ENCODE data around the gene CIPC. TPM values are rescaled to one million over a fixed set of nuclear protein-coding genes. Genes with fewer than 3 reads are reported as not detected.

Gene CIPC
- total RNA-seq, 2 experiments from 2014 or later, result 14.4 to 15.1 TPM

DNA sequence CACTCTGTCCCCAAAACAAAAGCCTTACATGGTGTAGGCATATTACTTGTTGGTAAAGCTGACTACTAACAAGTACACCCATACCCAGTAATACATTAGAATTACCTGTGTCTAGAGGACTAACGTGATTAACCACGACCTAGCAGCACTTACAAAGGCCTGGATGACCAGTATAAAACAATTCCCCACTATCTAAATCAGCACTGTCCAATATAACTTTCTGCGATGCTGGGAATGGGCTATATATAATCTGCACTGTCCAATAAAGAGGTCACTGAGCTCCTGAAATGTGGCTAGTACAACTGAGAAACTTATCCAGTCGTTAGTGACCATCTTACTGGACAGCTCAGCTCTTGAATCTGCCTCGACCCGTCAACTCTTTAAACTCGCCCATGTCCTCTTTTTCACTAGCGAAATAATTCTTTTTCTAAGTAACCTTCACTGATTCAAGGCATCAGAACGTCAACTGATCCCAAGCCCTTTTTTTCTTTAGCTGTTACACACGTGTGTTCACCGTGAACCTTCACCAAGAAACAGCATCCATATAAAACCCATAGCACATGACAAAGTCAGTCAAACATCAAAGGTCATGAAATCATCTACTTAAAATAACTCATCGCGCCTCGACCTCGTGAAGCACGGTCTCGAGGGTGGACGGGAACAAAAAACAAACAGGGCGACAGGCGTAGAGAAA, 905 bp upstream of the CIPC start:
- H3K4me3 Mint-ChIP-seq, result peak overlapping the region; percentile 98

DNA sequence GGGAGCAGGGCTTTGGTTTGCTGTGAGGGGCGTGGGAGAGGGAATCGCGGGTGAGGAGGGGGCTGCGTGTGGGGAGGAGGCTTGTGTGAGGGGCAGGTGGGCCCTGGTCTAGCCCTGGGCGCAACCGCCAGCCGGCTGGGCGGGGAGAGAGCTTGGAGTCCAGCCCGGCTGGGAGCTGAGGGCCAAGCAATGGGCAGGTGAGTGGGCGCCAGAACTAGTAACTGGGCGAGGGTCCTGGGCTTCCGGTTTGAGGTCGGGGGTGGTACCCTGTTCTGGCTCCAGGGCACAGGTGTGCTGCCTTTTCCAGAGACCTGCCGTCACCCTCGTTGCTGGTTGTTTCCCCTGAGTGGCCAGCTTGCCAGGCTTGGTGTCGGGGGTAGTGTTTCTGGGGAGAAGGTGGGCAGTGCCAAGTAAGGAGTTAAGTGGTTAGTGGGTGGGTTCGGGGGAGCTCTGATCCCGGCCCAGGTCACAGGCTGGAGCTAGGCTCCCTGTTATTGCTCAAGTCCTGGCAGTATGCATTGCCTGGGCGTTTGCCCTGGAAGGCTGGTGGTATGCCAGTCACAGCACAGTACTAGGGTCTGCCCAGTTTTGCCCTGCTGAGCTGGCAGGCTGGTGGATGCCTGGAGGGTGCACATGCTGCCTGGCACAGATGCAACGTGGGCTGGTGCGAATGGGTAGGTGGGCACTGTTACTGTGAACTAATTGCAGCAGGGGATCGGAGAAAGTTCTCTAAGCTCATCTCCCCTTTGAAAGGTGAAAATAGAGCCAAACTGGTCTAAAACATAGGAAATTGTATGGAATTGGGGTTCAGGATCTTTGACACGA, 683 bp downstream of the CIPC start:
- ChIA-PET POLR2A (interaction anchor here (0.7 to 1.0 kb wide), 3 partner anchors 14 to 232 kb away, joined by 3 to 5 read pairs (median 4); no protein-coding TSS in a partner anchor), CTCF (interaction anchor here (0.6 to 2.3 kb wide), 7 partner anchors 21 to 230 kb away, joined by 3 to 11 read pairs (median 4); no protein-coding TSS in a partner anchor)
- peak overlapping the region; percentile 98 for H3K4me3 Mint-ChIP-seq
- H3K36me3 Mint-ChIP-seq (ENCODE audit: low read depth), result peaks cover 2% of the 10 kb centered on the region
- peaks cover 48% of the 10 kb centered on the region for H3K4me1 Mint-ChIP-seq
- H3K27me3 Mint-ChIP-seq, result peaks cover under 1% of the 10 kb centered on the region
- H3K9me3 Mint-ChIP-seq, result no peaks in the 10 kb centered on the region
- peak; percentile 34 for DNase-seq
- peak overlapping the region; percentile 95 for H3K27ac Mint-ChIP-seq

More for the DNA sequence above, 905 bp upstream of the CIPC start:
- ChIA-PET POLR2A (no interaction called here), CTCF (interaction anchor here (0.6 to 2.0 kb wide), 6 partner anchors 14 to 224 kb away, joined by 3 to 5 read pairs (median 3); no protein-coding TSS in a partner anchor)
- peaks cover 2% of the 10 kb centered on the region for H3K36me3 Mint-ChIP-seq (ENCODE audit: low read depth)
- H3K9me3 Mint-ChIP-seq, result no peaks in the 10 kb centered on the region
- peak overlapping the region; percentile 95 for H3K27ac Mint-ChIP-seq
- peaks cover 6% of the 10 kb centered on the region for H3K27me3 Mint-ChIP-seq
- no peak for DNase-seq
- peaks cover 48% of the 10 kb centered on the region for H3K4me1 Mint-ChIP-seq

DNA sequence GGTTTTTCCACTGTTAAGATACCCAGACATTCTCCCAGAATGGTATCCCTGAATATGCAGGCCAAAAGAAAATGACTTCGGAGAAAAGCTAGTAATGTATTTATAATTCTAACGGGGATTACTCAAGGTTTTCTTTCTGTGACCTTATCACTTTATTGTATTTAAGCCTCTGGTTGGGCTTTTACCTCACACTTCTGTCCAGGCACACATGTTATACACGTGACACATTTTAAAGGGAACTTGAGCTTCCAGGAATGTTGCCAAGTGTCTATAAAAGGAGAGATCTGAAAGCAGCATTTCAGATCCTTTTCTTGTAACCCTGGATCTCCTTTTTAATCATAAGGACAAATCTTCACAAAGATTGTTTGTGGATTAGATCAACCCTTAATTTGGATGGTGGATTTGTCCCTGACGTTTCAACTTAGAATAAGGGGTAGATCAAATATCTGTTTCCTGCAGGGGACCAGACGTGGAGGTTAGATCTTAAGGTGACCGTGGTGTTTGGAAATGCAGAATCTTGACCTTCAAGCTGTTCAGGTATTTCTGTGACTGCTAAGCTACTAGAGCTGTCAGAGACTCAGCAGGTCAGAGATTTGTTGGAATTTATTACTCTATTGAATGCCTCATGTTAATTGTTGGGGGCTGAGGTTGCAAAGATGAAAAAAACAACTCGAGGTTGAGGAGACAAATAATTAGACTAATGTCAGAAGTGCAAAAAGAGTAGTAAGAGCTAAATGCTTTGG, 1.5 kb downstream of the CIPC start:
- H3K4me1 Mint-ChIP-seq, result peaks cover 48% of the 10 kb centered on the region

DNA sequence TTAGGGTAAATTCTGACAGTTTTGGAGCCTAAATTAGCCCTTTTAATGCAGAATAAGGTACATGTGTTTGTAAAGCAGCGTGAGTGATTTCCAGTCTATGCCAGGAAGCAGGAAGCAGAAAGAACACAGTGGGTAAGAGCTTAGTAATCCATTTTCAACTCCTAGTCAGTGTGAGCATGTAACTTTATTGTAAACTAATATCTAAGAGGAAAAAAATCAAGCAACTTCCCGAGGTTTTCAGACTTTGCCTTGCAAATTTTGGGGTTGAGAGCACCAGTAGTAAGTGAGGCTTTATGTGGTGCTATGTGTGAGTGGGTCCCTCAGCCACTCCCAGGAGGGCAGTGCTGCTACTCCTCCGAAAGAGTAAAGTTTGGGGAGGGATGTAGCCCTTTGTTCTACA, 2.9 kb downstream of the CIPC start:
- peaks cover 2% of the 10 kb centered on the region for H3K36me3 Mint-ChIP-seq (ENCODE audit: low read depth)
- ChIA-PET POLR2A (no interaction called here), CTCF (interaction anchor here (1.0 to 1.3 kb wide), 2 partner anchors 16 to 233 kb away, joined by 3 read pairs; no protein-coding TSS in a partner anchor)
- peaks cover 43% of the 10 kb centered on the region for H3K4me1 Mint-ChIP-seq
- H3K27me3 Mint-ChIP-seq, result no peaks in the 10 kb centered on the region
- H3K4me3 Mint-ChIP-seq, result no peak overlapping the region
- no peak for DNase-seq
- H3K27ac Mint-ChIP-seq, result no peak overlapping the region
- H3K9me3 Mint-ChIP-seq, result no peaks in the 10 kb centered on the region

More for the DNA sequence above, 1.5 kb downstream of the CIPC start:
- peaks cover 2% of the 10 kb centered on the region for H3K36me3 Mint-ChIP-seq (ENCODE audit: low read depth)
- POLR2A ChIA-PET, result interaction anchor here (0.7 kb wide), 1 partner anchor 13 kb away, joined by 4 read pairs; no protein-coding TSS in a partner anchor
- no peak for DNase-seq
- peak overlapping the region; percentile 26 for H3K27ac Mint-ChIP-seq
- no peaks in the 10 kb centered on the region for H3K9me3 Mint-ChIP-seq
- CTCF ChIA-PET, result interaction anchor here (0.6 to 2.3 kb wide), 7 partner anchors 20 to 231 kb away, joined by 3 to 11 read pairs (median 3); no protein-coding TSS in a partner anchor
- H3K27me3 Mint-ChIP-seq, result no peaks in the 10 kb centered on the region
- peak overlapping the region; percentile 98 for H3K4me3 Mint-ChIP-seq

DNA sequence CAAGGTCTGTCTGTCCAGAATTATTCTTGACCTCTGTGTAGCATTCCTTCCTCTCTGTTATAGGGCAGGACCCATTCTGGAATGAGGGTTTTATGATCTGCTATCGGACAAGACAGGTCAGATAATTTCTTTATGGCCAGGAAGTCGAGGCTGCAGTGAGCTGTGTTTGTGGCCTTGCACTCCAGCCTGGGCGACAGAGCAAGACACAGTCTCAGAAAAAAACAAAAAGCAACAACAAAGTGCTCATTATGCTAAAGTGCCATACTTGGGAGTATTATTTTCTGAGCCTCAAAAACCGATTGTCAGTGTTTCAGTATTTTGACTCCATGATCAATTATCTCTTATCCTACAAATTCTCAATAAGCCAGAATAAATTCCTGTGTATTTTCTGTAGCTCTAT, 4.1 kb downstream of the CIPC start:
- Mint-ChIP-seq H3K4me1 (peaks cover 34% of the 10 kb centered on the region), H3K27ac (no peak overlapping the region), H3K36me3 (ENCODE audit: low read depth) (peaks cover 2% of the 10 kb centered on the region), H3K9me3 (no peaks in the 10 kb centered on the region), H3K27me3 (no peaks in the 10 kb centered on the region), H3K4me3 (no peak overlapping the region)
- ChIA-PET POLR2A (no interaction called here), CTCF (interaction anchor here (0.6 to 1.7 kb wide), 2 partner anchors 22 to 197 kb away, joined by 4 read pairs; no protein-coding TSS in a partner anchor)
- DNase-seq, result no peak

DNA sequence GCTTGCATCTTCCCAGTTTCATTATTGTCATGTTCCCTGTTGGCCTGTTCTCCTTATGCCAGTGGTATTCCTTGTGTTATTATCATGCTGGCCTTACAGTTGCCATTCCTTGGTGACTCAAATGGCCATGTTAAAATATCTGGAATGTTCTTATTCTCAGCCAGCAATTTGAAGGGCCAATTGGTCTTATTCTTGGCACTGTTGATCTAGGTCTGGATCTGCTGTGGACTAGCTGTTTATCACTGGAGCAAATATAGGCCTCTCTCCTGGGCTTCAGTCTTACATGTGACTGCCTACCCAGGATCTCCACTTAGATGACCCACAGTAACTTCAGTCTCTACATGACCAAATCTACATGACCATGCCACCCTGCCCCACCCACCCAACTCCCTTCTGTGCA, 5.4 kb downstream of the CIPC start:
- Mint-ChIP-seq H3K27ac (no peak overlapping the region), H3K27me3 (no peaks in the 10 kb centered on the region), H3K4me1 (peaks cover 25% of the 10 kb centered on the region), H3K9me3 (no peaks in the 10 kb centered on the region), H3K36me3 (ENCODE audit: low read depth) (peaks cover 6% of the 10 kb centered on the region), H3K4me3 (no peak overlapping the region)
- DNase-seq, result no peak
- ChIA-PET CTCF (interaction anchor here (1.5 kb wide), 1 partner anchor 33 kb away, joined by 4 read pairs; no protein-coding TSS in a partner anchor), POLR2A (no interaction called here)

DNA sequence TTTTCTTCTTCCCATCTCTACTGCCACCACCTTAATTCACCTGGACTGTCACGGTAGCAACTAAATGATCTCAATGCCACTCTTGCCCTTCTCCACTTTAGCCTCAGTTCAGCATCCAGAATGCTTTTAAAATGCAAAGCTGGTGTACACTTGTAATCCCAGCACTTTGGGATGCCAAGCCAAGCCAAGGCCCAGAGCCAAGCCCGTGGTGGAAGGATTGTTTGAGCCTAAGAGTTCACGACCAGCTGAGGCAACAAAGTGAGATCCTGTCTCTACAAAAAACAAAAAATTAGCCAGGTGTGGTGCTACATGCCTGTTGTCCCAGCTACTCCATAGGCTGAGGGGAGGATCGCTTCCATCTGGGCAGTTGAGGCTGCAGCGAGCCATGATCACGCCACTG, 5.9 kb downstream of the CIPC start:
- Mint-ChIP-seq H3K27ac (no peak overlapping the region), H3K9me3 (no peaks in the 10 kb centered on the region), H3K4me1 (peaks cover 22% of the 10 kb centered on the region), H3K36me3 (ENCODE audit: low read depth) (peaks cover 10% of the 10 kb centered on the region), H3K4me3 (no peak overlapping the region), H3K27me3 (no peaks in the 10 kb centered on the region)
- ChIA-PET CTCF (interaction anchor here (1.5 kb wide), 1 partner anchor 33 kb away, joined by 4 read pairs; no protein-coding TSS in a partner anchor), POLR2A (no interaction called here)
- no peak for DNase-seq

DNA sequence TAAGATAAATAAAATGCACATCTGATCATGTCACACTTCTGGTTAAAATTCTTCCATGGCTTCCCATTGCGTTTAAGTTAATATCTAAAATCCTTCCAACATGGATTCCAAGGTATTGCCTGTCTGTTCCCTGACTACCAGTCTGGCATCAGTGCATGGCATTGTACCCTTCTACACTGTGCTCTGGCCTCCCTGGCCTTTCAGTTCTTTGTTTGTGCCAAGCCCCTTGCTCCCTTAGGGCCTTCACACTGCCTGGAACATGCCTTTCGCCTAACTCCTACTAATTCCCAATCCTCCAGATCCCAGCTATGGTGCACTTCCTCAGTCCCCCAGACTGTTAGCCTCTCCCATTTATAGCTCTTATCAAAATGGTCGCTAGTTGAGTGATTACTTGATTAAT, 6.3 kb downstream of the CIPC start:
- Mint-ChIP-seq H3K4me3 (no peak overlapping the region), H3K36me3 (ENCODE audit: low read depth) (peaks cover 12% of the 10 kb centered on the region), H3K4me1 (peaks cover 17% of the 10 kb centered on the region), H3K27me3 (no peaks in the 10 kb centered on the region), H3K27ac (no peak overlapping the region), H3K9me3 (no peaks in the 10 kb centered on the region)
- no peak for DNase-seq
- POLR2A ChIA-PET, result no interaction called here
- CTCF ChIA-PET, result interaction anchor here (0.7 to 1.5 kb wide), 3 partner anchors 20 to 208 kb away, joined by 3 to 5 read pairs (median 4); no protein-coding TSS in a partner anchor

DNA sequence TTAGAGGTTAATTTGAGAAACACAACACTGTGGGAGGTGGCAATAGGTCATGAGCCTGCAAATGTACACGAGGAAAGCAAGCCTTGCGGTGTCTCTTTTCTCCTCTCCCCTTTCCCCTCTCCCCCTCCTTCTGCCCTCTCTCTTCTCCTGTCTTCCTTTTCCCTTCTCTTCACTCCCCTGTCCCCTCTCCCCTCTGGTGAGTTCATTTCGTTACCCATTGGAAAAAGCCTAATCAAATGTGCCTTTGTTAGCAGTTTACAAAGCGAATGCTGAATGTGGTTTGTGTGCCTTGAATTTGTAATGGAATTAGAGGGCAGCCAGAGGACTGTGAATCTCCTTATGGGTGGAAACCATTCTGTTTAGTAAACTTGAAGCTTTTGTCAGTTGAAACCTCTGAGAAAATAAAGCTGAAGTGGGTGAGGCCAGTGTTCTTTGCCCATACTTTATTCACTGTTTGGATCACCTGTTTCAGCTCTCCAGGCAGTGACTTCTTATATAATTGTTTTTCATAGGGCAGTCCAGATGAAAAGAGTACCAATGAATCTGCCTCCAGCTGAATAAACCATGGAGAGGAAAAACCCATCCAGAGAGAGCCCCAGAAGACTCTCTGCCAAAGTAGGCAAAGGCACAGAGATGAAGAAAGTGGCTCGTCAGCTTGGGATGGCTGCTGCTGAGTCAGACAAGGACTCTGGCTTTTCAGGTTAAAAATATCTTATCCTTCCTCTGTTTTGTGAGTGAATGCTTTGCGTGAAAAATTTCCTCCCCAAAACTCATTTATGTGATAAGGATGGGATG, 7.3 kb downstream of the CIPC start:
- H3K27ac Mint-ChIP-seq, result no peak overlapping the region
- H3K27me3 Mint-ChIP-seq, result no peaks in the 10 kb centered on the region
- H3K36me3 Mint-ChIP-seq (ENCODE audit: low read depth), result peaks cover 18% of the 10 kb centered on the region
- H3K4me3 Mint-ChIP-seq, result no peak overlapping the region
- ChIA-PET POLR2A (no interaction called here), CTCF (interaction anchor here (0.7 to 1.1 kb wide), 2 partner anchors 19 to 207 kb away, joined by 3 to 5 read pairs; no protein-coding TSS in a partner anchor)
- H3K4me1 Mint-ChIP-seq, result peaks cover 10% of the 10 kb centered on the region
- no peak for DNase-seq
- no peaks in the 10 kb centered on the region for H3K9me3 Mint-ChIP-seq

DNA sequence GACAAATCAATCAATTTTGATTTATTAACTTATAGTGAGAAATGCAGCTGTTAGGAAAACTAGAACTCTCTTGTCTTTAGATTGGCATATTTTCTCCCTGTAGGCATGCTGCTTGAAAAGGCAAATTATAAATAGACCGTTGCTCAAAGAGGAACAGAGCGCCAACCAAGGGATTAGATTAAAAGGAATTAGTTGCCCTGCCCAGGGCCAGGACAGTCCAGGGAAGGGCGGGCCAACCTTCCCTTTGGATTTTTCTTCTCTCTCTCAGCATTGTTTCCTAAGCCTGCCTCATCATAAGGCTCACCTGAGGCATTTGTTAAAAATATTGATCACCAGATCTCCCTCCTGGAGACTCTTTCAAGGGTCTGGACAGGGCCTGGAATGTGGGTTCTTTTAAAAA, 8.6 kb downstream of the CIPC start:
- CTCF ChIA-PET, result no interaction called here
- H3K27me3 Mint-ChIP-seq, result no peaks in the 10 kb centered on the region
- POLR2A ChIA-PET, result no interaction called here
- peaks cover 18% of the 10 kb centered on the region for H3K36me3 Mint-ChIP-seq (ENCODE audit: low read depth)
- no peaks in the 10 kb centered on the region for H3K9me3 Mint-ChIP-seq
- peaks cover 1% of the 10 kb centered on the region for H3K4me1 Mint-ChIP-seq
- H3K4me3 Mint-ChIP-seq, result no peak overlapping the region
- H3K27ac Mint-ChIP-seq, result no peak overlapping the region
- DNase-seq, result no peak

DNA sequence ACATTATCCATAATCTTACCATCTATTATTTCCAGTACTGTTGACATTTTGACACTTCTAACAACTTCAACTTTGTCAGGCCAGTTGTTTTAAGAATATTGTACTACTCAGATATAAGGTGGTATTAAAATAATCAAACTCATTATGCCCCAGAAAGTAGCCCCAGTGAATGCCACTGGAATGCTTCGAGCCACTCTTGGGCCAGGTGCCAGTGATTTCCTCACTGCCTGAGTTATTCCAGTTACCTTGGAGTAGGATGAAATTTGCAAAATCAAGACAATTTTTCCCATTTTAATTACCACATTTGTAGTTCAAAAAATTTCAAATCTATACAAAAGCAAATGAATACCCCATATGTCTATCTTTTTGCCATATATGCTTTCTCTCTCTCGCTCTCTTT, 9.2 kb downstream of the CIPC start:
- DNase-seq, result no peak
- Mint-ChIP-seq H3K4me1 (peaks cover 1% of the 10 kb centered on the region), H3K27me3 (no peaks in the 10 kb centered on the region), H3K27ac (no peak overlapping the region), H3K4me3 (no peak overlapping the region), H3K36me3 (ENCODE audit: low read depth) (peaks cover 18% of the 10 kb centered on the region), H3K9me3 (no peaks in the 10 kb centered on the region)
- ChIA-PET POLR2A (no interaction called here), CTCF (no interaction called here)

DNA sequence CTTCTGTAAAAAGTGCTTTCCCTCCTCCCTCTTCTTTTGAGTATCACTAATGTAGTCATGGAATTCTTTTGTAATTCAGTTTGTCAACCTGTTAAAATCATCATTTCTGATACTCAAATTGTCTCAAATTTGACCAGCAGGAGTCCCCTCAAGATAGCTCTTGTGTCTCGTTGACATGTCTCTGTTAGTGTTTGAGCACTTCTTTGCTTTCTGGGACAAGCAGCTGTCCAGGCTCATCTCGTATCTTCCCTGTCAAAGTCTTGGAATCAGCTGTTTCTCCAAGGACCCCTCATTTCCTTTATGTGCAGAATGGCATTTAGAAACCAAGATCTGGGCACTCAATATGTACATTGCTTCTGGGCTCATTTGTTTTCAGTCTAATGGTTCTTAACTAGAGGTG, 10.7 kb downstream of the CIPC start:
- POLR2A ChIA-PET, result no interaction called here
- Mint-ChIP-seq H3K27ac (no peak overlapping the region), H3K27me3 (no peaks in the 10 kb centered on the region), H3K36me3 (ENCODE audit: low read depth) (peaks cover 25% of the 10 kb centered on the region), H3K4me3 (no peak overlapping the region), H3K4me1 (peaks cover 1% of the 10 kb centered on the region), H3K9me3 (no peaks in the 10 kb centered on the region)
- no peak for DNase-seq
- CTCF ChIA-PET, result interaction anchor here (0.8 to 1.1 kb wide), 4 partner anchors 11 to 196 kb away, joined by 3 read pairs; no protein-coding TSS in a partner anchor
